GM21717 (cell line): ENCODE measurements around the gene H19.

ENCODE experiments used
- ATAC-seq: cut with Tn5 transposase; IDR thresholded peaks from one replicate; pipeline ENCODE4 v1.9.1; 2021; ENCODE audit warnings: mild to moderate bottlenecking, moderate library complexity; ENCODE audit not compliant: unreplicated experiment

H19 gene

DNA sequence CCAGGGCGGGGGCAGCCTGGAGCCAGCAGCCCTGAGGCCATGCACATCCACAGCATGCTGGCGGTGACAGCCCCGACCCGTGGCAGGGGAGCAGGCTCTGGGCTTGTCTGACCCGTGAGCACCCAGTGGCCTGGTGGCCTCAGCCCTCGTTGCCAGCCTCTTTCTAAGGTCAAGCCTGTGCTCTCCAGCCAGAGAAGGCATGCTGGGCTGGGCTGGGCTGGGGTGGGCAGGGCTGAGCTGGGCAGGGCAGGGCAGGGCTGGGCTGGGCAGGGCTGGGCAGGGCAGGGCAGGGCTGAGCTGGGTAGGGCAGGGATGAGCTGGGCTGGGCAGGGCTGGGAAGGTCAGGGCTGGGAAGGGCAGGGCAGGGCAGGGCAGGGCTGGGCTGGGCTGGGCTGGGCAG, 10.6 kb downstream of the H19 start:
- no peak for ATAC-seq

DNA sequence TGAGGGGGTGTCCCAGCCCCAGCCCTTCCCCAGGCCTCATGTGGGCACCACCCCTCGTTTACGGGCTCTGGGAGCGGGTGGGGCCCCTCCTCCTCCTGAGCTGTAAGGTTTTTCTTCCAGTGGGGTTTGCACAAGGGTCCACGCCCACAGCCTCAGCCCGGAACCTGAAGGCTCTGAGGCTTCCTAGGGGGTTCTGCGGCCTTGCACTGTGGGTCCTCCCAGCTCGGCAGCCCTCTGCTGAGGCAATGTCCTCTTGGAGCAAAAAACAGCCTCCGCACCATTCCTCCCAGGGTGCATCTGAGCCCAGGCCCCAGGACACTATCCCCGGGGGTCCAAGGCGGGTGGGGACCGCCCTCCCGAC, 14.1 kb downstream of the H19 start:
- ATAC-seq, result no peak

DNA sequence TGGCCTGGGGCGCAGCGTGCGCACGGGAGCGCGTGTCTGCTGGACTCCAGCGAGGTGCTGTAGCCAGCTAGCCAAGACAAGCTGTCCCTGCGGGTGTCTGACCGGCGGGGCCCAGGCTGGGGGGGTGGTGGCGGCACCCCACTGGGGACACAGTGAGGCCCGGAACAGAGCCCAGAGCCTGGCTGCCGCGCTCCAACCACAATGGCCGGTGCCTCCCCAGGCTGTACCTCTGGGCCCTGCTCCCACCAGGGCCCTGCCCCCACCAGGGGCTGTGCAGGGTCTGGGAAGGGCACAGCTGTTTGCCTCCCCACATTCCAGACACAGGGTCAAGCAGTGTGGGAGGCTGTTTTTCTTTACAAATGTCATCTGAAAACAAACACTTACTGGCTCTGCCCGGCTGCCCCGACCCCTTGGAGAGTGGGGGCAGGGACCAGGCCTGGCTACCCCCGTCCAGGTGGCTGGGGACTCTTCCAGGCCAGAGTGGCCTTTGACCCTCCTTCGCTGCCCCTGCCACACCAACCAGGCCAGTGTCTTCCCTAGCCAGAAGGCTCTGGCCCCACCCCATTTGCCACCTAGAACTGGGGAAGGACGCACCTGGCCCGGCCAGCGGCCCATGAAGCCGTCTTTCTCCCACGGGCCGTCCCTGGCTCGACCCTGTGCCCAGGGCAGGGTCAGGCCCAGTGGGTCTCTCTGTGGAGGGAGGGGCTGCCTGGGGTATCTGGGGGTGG, 14.6 kb downstream of the H19 start:
- no peak for ATAC-seq

DNA sequence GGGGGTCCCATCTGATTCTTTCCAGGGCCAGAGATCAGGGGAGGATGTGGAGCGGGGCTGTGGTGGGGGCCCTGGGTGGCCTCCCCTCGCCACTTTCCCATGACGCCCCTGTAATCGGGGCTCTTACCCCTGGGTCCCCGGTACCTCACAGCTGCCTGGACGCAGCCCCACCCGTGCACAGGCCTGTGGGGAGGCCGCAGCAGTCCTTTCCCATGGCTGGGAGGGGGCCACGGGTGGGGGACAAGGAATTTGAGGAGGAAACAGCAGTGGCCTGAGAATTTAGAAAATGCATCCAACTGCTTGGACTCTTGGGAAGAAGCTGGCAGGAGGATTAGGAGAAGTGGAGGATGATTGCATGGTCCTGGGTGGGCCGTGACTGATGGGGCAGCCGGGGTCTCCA, 18.0 kb downstream of the H19 start:
- no peak for ATAC-seq

DNA sequence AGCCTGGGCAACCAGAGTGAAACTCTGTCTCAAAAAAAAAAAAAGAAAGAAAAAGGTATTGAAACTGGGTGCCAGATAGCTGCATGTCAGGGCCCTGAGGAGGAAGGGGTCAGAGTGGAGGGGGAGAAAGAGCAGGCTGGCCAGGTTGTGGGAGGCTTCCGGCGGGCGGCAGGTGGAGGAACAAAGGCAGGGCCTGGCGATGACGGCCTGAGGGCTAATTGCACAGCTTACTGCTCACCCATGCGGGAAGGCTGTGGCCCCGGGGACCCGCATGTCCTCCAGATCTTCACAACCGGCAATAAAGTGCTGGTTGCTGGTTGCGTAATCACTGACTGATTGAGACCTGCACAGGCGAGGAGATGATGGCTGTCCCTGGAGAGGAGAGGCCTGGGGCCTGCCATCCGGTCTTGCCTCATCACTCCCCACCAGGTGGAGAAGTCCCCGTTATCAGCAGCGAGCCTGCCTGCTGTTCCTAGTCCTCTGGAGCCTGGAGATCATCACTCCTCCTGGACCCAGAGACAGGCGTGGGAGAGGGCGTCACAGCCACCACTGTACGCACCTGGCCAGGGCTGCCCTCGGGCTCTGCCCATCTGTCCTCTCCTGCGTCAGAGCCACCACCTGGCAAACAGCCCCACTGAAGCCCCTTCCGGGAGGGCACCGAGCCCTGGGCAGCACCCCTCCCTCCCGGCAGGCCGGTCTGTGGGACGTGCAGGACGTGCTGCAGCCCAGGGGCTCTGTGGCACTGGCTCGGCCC, 18.7 kb downstream of the H19 start:
- ATAC-seq, result no peak

DNA sequence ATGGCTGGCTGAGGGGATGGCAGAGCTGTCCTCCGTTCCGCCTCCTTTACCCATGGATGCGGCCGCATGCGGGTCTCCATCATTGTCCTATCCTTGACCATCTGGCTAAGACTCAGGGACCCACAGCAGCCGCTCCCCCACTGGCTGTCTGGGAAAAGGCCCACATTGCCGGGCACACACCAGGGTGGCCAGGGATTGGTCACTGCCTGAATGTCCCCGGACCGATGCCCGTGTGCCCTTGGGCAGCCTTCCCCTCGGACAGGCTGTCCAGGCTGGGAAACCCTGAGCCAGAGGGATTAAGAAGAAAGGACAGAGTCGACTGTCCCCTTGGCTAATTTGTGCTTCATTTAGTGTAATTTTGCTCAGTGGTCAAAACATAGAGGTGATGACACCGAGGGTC, 22.5 kb downstream of the H19 start:
- no peak for ATAC-seq

DNA sequence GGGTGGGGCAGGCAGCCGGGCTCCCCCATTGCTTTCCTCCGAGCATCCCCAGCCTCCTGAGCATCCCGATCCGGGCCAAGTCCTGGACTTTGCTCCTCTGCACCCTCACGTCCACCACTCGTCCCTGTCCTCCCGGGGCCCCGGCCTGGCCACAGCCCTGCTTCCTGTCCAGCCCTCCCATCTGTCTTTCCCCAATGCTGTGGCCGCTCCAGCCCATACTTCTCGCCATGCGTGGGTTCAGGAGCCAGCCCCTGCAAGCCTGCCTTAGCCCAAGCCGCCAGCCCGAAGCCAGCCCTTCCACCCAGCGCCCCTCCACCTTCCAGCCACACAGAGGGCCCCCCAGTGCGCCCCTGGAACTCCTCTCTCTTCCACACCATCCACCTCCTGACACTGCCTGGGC, 26.7 kb downstream of the H19 start:
- no peak for ATAC-seq

DNA sequence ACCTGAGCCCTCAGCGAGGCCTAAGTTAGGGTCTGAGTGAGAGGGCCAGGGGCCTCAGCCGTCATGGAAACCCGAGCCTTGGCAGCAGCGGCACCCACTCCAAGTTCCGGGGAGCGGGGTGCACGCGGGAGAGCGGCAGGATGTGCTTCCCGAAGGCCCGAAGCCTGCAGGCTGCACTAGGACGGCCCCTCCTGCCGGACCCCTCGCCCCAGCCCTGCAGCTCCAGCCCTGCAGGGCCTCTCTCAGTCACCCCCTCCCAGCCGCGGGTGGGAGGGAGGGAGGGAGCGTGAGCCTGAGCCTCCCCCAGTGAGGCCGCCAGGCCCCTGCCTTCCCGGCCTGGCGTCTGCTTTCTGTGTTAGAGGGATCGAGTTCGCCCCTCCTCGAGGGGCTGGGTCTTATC, 27.9 kb downstream of the H19 start:
- no peak for ATAC-seq

DNA sequence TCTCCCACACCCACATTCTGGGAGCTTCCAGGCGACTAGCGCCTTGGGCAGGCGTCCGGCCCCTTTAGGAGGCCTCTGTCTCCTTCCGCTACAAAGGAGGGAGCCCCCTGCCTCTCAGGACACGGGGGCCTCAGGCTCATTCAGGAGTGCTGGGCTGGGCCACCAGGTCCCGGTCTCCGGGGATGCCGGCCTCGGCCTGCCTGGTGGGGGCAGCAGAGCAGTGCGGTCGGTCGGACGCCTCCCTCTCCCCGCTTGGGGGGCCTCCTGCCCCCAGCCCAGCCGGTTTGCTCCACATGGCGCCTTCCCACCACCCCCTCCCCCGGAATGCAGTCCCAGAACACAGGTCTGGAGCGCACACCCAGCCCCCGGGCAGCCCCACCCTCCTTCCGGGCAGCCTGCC, 28.6 kb downstream of the H19 start:
- ATAC-seq, result no peak

DNA sequence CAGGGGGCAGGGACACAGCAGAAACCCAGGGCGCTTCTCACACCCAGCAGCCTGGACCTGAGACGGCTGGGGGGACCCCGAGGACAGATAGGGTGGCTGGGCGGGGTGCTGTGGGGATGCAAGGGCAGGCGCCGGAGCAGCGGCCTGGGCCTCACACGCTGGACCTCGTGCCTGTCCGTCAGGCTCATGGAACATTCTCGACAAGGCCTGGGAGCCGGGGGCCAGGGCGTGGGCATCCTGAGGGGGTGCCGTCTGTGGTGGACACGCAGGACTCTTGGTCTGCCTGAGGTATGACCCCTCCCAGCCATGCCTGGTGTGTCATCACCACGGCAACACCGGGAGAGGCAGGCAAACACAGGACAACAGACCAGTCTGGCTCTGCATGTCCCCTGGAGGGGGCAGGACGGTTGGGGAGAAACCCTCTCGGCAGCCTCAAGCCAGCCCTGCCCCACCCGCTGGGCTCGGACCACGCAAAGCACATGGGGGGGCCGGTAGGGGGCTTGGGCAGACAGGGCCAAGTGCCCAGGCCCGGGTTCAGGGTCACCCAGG, 29.1 kb downstream of the H19 start:
- ATAC-seq, result no peak

DNA sequence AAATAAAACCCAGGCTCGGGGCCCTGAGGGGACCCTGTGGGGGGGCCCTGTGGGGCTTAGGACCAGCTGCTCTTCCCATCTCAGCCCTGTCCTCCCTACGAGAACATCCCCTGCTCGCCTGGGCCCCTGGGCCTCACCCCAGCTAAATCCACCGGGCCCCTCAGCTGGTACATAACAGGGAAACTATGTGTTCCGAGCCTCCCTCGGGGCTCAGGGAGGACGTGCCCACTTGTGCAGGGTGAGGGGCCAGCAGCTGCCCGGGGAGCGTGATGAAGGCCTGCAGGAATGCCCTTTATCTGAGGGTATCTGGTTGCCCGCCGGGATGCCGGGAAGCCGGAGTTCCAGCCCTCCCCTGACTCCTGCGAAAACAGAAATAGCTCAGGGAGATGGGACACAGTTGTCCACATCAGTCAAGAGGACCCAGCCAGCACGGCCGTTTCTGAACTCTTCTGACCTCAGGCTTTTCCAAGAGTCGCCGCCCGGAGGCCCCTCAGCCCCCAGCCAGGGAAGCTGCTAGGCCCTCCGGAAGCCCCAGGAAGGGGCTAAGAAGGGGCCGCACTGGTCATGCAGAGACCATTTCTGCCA, 29.9 kb downstream of the H19 start:
- ATAC-seq, result no peak

DNA sequence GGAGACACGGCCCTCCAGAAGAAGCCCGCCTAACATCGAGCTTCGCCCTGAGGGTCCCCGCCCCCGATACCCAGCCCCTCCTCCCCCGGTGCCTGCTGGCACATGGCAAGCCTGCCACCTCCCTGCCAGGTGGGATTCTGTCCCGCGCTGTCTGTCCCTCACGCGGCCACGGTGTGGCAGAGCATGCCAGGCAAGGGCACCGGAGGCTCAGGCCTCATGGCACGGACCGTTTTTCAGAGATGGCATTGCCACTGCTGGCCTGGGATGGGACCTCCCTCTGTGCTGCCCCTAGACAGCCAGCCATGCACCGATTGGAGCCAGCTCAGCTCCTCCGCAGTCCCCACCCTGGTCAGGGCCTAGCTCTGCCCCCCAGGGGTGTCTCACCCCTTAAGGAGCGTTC, 31.1 kb downstream of the H19 start:
- no peak for ATAC-seq

DNA sequence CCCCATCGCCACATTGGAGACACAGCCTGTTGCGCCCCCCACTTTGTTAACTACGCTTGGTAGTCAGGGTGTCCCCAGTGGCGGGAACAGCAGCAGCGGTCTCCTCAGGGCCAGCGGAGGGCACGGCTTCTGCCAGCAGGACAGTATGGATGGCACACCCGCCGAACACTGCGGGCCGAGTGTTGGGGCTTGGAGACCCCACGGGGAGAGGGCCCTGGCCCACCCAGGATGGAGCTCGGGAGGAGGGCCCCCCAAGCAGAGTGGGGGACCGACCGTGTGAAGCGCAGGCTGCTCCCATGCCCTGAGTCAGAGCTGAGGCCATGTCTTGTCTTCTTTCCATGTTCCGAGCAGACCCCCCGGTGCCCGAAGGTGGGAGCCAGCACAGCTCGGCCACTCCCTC, 32.7 kb downstream of the H19 start:
- no peak for ATAC-seq

DNA sequence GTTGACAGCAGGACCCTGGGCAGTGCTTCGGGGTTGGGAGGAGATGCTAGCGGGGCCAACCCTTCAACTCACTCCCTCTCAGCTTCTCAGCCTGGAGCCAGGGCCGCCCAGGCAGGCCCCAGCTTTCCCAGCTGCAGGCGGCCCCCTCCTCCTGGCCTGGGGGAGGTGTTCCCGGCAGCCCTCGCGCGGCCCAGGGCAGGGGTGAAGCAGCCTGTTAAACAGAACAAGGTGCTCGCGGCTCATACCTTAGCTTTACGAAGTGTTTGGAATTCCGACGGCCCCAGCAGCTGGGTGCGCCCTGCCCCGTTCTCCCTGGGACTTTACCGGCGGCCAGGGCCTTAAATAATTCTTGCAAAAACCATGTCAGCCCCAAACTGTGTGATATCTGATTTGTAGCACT, 33.3 kb downstream of the H19 start:
- ATAC-seq, result no peak

DNA sequence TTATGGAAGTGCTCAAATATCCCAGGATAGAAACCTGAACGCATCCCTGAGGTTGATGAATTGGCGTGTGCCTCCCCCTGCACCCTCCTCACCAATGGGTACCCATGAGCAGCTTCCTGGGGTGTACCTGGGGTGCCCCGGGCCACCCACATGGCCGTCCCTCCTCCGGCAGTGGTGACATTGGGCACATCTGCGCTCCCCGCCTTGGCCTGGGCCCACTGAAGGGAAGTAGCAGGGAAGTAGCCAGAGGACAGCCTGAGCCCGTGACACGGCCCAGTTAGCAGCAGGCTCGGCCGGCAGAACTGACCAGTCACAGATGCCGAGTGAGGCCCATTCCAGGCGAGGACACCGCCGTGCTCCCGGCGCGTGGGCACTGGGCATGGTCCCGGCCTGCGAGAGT, 33.8 kb downstream of the H19 start:
- ATAC-seq, result no peak

DNA sequence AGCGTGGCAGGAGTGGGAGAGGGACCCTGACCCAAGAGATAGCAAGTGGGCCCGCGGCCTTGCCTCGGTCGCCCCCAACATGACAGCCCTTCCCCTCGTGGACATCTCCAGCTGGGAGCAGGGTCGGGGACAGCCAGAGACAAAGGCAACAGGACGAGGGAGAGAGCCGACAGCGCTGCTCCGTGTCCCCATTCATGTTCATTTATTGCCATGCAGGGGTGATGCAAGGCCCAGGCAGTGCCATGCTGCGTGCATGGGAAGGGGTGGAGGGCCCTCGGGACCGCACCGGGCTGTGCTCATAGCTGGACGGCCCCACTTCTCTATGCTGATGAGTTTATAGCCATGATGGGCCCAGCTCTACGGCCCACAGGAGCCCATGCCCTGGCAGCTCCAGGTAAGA, 37.9 kb downstream of the H19 start:
- no peak for ATAC-seq

DNA sequence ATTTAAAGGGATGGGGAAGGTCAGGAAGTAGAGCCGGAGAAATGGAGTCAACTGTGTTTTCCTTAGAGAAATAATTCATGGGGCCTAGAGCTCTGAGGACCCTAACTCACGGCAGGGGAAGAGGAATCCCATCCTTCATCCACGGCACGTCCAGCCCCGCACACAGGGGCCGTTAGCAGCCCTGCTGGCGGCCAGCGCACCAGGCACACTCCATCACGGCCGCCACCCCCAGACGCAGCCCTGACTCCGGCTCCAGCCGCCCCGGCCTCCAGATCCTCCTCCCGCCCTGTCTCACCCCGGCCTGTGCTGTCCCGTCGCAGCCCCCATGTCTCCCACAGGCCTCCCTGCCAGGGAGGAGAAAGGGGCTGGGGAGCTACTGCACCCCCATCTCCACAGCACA, 39.3 kb downstream of the H19 start:
- ATAC-seq, result no peak

DNA sequence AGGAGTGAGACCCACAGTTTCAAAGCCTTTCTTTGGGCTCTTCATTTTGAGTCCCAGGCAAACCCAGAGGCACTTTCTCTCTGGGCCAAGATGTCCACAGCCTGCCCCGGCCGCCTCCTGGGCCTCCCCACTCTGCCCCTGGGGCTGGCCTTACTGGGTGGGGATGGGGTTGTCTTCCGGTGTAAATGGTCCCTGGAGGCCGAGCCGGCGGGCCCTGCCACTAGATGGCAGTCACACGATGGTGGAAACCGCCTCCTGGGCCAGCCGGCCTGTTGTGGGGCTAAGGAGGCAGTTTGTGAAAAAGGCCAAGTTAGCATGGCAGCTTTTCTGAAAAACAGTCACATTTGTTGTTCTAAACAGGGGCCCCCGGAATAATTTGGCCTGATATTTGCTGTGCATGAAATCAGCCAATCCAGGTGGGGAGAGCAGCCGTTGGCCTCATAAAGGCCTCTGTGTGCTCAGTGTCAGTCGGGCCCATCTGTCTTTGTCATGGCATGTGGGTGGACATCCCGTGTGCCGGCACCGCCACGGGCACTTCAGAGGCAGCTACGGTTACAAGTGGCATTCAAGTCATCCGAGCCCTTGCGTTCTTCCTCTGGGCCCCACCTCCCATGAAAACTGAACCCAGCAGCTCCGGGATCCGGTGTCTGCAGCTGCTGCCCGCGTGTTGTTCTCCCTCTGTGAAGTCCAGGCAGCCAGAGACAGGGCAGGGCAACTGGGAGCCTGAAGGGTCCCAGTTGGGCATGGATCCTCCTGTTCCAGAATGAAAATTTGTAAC, 44.0 kb downstream of the H19 start:
- no peak for ATAC-seq

DNA sequence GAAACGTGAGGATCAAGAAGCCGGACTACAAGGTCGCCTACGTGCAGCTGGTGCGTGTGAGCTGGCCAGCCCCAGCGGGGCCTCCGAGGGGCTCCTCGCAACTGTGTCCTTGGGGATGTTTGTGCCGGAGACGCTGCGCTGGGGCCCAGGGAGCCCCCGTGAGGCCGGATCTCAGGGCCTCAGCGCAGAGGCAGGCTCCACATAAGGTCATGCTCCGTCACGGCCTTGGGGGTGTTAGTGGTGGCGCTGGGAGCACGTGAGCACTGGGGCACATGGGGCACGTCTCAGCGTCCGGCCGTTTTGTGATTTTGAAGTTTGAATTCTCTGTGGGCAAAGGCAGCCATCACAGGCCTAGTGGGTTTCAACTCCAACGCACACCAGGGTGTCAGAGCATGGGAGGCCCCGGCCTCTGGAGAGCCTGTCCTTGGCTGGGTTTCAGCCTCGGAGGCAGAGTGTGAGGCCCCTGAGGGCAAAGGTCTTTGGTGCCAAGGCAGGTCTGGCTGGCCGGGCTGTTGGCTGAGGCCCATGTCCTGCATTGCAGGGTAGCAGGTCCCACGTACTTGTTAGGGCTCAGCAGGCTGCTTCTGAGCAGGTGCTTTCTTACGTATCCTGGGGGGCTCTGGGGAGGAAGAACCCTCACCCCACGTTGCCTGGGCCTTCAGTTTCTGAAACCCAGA, 44.7 kb downstream of the H19 start:
- ATAC-seq, result no peak

DNA sequence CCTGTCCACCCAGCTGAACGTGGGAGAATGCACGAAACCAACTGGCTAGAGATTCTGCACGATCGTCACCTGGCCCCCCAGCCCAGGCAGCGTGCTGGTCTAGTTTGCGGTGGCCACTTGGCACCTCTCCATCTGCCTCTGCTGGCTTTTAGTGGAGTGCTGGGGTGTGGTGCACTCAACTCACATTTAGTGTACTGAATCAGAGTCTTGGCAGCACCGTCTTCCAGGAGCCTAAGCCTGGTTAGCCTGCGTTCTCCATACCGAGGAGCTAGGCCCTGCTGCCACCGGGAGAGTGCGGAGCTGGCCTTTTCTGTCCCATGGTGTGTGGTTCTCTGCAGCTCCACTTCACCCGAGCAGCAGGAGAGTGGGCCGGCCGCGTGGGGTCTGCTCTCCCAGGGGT, 47.7 kb downstream of the H19 start:
- ATAC-seq, result no peak

DNA sequence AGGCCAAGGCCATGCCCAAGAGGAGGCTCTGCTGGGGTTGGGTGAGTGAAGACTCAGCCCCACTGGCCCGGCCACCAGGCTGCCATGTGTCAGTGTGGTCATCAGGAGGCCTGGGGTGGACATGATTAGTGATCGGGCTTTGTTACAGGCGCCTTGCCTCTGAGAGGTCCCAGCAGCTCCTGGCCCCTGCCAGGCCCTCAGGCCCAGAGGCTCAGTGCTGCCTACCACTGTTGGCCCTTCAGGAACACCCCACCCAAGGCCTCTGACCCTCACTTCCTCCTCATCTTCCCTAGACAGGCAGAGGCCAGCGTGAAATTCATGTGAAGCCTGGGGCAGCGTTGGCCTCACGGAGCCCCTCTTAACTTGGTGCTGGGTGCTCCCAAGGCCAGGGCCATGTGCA, 48.3 kb downstream of the H19 start:
- no peak for ATAC-seq
